HG03108 (cell line): ENCODE results near the gene TMED4.
A peak's percentile ranks its signal among the peaks of the same experiment; 100 is the strongest.

Experiments used
- ATAC-seq: cut with Tn5 transposase; IDR thresholded peaks from one replicate; pipeline ENCODE4 v1.9.1; 2021; ENCODE audit warnings: moderate library complexity; ENCODE audit not compliant: unreplicated experiment

Gene TMED4

GRCh38 chr7:44581879-44582603, at the start of gene TMED4:
TSS of gene TMED4 (minus strand) at chr7:44582231. CDS start at chr7:44582206, 25 bp downstream.
- ATAC-seq: peak; percentile 85

GRCh38 chr7:44631458-44632115, 49.6 kb upstream of the TMED4 start:
- ATAC-seq: no peak

- ATAC-seq: no peak
Observed at GRCh38 chr7:44630792-44631457, 48.9 kb upstream of the TMED4 start.

GRCh38 chr7:44629829-44630522, 47.9 kb upstream of the TMED4 start:
- ATAC-seq: peak; percentile 20

- ATAC-seq: no peak
Observed at GRCh38 chr7:44626620-44627019, 44.6 kb upstream of the TMED4 start.

- no peak for ATAC-seq
Observed at GRCh38 chr7:44625526-44626471, 43.8 kb upstream of the TMED4 start.

GRCh38 chr7:44624318-44624717, 42.3 kb upstream of the TMED4 start:
- no peak for ATAC-seq

- ATAC-seq: peak; percentile 61
Observed at GRCh38 chr7:44622342-44623151, 40.5 kb upstream of the TMED4 start.

GRCh38 chr7:44621750-44622103, 39.7 kb upstream of the TMED4 start:
- ATAC-seq: no peak

GRCh38 chr7:44621034-44621749, 39.2 kb upstream of the TMED4 start:
- ATAC-seq: no peak

- no peak for ATAC-seq
Observed at GRCh38 chr7:44618753-44619152, 36.7 kb upstream of the TMED4 start.

- no peak for ATAC-seq
Observed at GRCh38 chr7:44618045-44618444, 36.0 kb upstream of the TMED4 start.

- no peak for ATAC-seq
Observed at GRCh38 chr7:44617225-44617890, 35.3 kb upstream of the TMED4 start.

- no peak for ATAC-seq
Observed at GRCh38 chr7:44616545-44616944, 34.5 kb upstream of the TMED4 start.

GRCh38 chr7:44615793-44616192, 33.8 kb upstream of the TMED4 start:
- ATAC-seq: no peak

- no peak for ATAC-seq
Observed at GRCh38 chr7:44615149-44615611, 33.1 kb upstream of the TMED4 start.

GRCh38 chr7:44609829-44610228, 27.8 kb upstream of the TMED4 start:
- ATAC-seq: no peak

GRCh38 chr7:44608916-44609648, 27.1 kb upstream of the TMED4 start:
- ATAC-seq: no peak
